ENCODE measurements around the gene NPM3. TPM values are rescaled to one million over a fixed set of nuclear protein-coding genes. Genes with fewer than 3 reads are reported as not detected.

Gene NPM3
- total and polyA plus RNA-seq, 2 of the 8 experiments (the other 6 are each of a cell fraction or from before 2014, with no cell fraction given), result 127 to 175 TPM

- Histone ChIP-seq H3K79me2 (ENCODE audit: control insufficient read depth in 1 of 2, insufficient read depth in 2 of 2, low read length in 2 of 2) (peaks cover 0 to 8% of the 10 kb centered on the region in 2 experiments; a peak in 1 of 4 replicates), H3K27me3 (replicated peaks in 1 of 4; ENCODE audit: control insufficient read depth in 3 of 4, extremely low read depth in 1 of 4, insufficient read depth in 3 of 4, low read length in 3 of 4) (peaks cover 34 to 49% (median 42%) of the 10 kb centered on the region in 4 experiments), H4K5ac (ENCODE audit: insufficient read length, low read depth, low read length) (no peak overlapping the region), H3K9me3 (ENCODE audit: insufficient read depth in 2 of 2, low read depth in 1 of 2, low read length in 1 of 2) (no peaks in the 10 kb centered on the region), H3K27ac (ENCODE audit: low read depth, low read length) (no peak overlapping the region), H2AK5ac (ENCODE audit: low read depth, low read length) (no peak overlapping the region), H2BK15ac (ENCODE audit: low read length) (peak overlapping the region; percentile 92; the same call in 1 of the 2 replicates), H2BK120ac (replicated peaks; ENCODE audit: low read depth, low read length) (no peak overlapping the region), H3K56ac (replicated peaks; ENCODE audit: insufficient read length, low read depth, low read length) (peak overlapping the region; percentile 32), H3K4me3 (ENCODE audit: extremely low read depth in 1 of 4, insufficient read depth in 2 of 4, low read depth in 3 of 4, low read length in 4 of 4) (peak overlapping the region; percentile 28 to 60 (median 46); a peak in 6 of 8 replicates), H3K14ac (ENCODE audit: insufficient read length) (no peak overlapping the region), H2BK5ac (ENCODE audit: low read depth, low read length) (peak overlapping the region; percentile 75; the same call in 1 of the 2 replicates), H4K8ac (ENCODE audit: extremely low read depth, insufficient read depth, low read length) (peak overlapping the region; percentile 93), H3K23ac (ENCODE audit: insufficient read length) (no peak overlapping the region), H3K23me2 (ENCODE audit: low read depth, low read length) (peaks cover 34% of the 10 kb centered on the region), H3K79me1 (ENCODE audit: low read depth, low read length) (peaks cover 7% of the 10 kb centered on the region), H3K9ac (replicated peaks in 1 of 4; ENCODE audit: extremely low read depth in 1 of 4, low read depth in 3 of 4, low read length in 3 of 4) (no peak overlapping the region), H3K4ac (replicated peaks; ENCODE audit: insufficient read length, low read depth, low read length) (no peak overlapping the region), H3K18ac (ENCODE audit: extremely low read depth, low read length) (peak overlapping the region; percentile 95), H2BK12ac (ENCODE audit: low read depth, low read length) (peak overlapping the region; percentile 97), H4K20me1 (replicated peaks in 1 of 2; ENCODE audit: control insufficient read depth in 1 of 2, insufficient read depth in 2 of 2, low read length in 2 of 2) (peaks cover 15 to 29% of the 10 kb centered on the region in 2 experiments), H2BK20ac (ENCODE audit: low read length) (no peak overlapping the region), H2AFZ (ENCODE audit: low read length) (no peak overlapping the region), H3K4me1 (replicated peaks in 1 of 4; ENCODE audit: control insufficient read depth in 3 of 4, insufficient read depth in 4 of 4, low read length in 3 of 4) (peaks cover 6 to 43% (median 24%) of the 10 kb centered on the region in 4 experiments), H3K36me3 (ENCODE audit: control insufficient read depth in 2 of 4, insufficient read depth in 4 of 4, low read length in 3 of 4) (no peaks in the 10 kb centered on the region; a peak in 1 of 8 replicates), H3K4me2 (ENCODE audit: insufficient read depth in 1 of 2, low read depth in 2 of 2, low read length in 2 of 2) (peak overlapping the region; percentile 91 to 95), H4K91ac (replicated peaks; ENCODE audit: insufficient read length, low read length) (no peak overlapping the region)
- no peak for FAIRE-seq
- ChIA-PET CTCF (ENCODE audit: partially characterized antibody) (interaction anchor here (0.8 to 9.8 kb wide), 17 partner anchors 9 to 261 kb away, joined by 3 to 246 read pairs (median 6); partner anchors contain the start of gene OGA), POLR2A (ENCODE audit: partially characterized antibody) (interaction anchor here (0.9 to 9.1 kb wide), 4 partner anchors 38 to 341 kb away, joined by 3 to 66 read pairs (median 3); partner anchors contain the start of genes DPCD, LDB1, OGA and POLL)
- DNase-seq (ENCODE audit: low read depth in 1 of 2, low spot score in 2 of 2), result peak in 1 of 2 experiments; percentile 98
- WGBS, 2 experiments (ENCODE audit: extremely low coverage in 1 of 2, insufficient coverage in 1 of 2, insufficient read length in 1 of 2, insufficient replicate concordance in 2 of 2, low coverage in 1 of 2, low lambda C conversion rate in 2 of 2, missing lambda C conversion rate in 1 of 2), result 9% methylated on average over 8 of the region's 51 CpGs; no CpG with 5 or more reads in 1 of the 2 experiments
- no peak for TF ChIP-seq ZNF274 (IDR thresholded peaks at IDR 0.05; ENCODE audit: borderline replicate concordance, extremely low read depth, low read length)
- TF ChIP-seq CBX8 (IDR thresholded peaks at IDR 0.05; ENCODE audit: borderline replicate concordance, low read depth, low read length), result no peak
- TF ChIP-seq SIRT6 (IDR thresholded peaks at IDR 0.05; ENCODE audit: low read length), result no peak
- no peak for TF ChIP-seq CHD2 (IDR thresholded peaks at IDR 0.05; ENCODE audit: low read length)
- peak in 2 of 3 experiments; percentile 66 to 93; a peak in 3 of 4 replicates for TF ChIP-seq CTCF (IDR thresholded peaks at IDR 0.05; ENCODE audit: control extremely low read depth in 1 of 3, insufficient read depth in 1 of 3, low read depth in 1 of 3, low read length in 3 of 3)
- peak; percentile 38; the same call in 1 of the 2 replicates for TF ChIP-seq TCF12 (IDR thresholded peaks at IDR 0.05; ENCODE audit: low read depth, low read length)
- no peak for TF ChIP-seq SIN3A (conservative IDR thresholded peaks at IDR 0.05 in 1 of 2, IDR thresholded peaks at IDR 0.05 in 1 of 2; ENCODE audit: low read depth in 1 of 2, low read length in 2 of 2)
- no peak for TF ChIP-seq SAP30 (IDR thresholded peaks at IDR 0.05; ENCODE audit: insufficient read depth, insufficient replicate concordance, low read length)
These were observed 3.6 kb downstream of the NPM3 start for GRCh38 chr10:101779544-101780186.

Data from H1 (cell line).